K562 (cell line): ENCODE data around the gene GATA2. TPM values are rescaled to one million over a fixed set of nuclear protein-coding genes. Genes with fewer than 3 reads are reported as not detected.
A peak's percentile ranks its signal among the peaks of the same experiment; 100 is the strongest.

Source experiments
- ATF4 ChIP-seq: fragments of 450-650 bp; formaldehyde crosslinking; IDR thresholded peaks from 2 replicates; pipeline ENCODE4 v1.4.0; 2022; ENCODE audit warnings: mild to moderate bottlenecking, moderate library complexity
- BRD4 ChIP-seq: fragments of 200-600 bp; sonication (generic); IDR thresholded peaks from 2 replicates; pipeline ENCODE4 v1.6.1; 2017; ENCODE audit warnings: inconsistent platforms
- CUX1 ChIP-seq: fragments of 200-800 bp; sonication (Bioruptor generic); IDR thresholded peaks from 2 replicates; pipeline ENCODE4 v1.6.1; 2016; ENCODE audit warnings: missing genetic modification characterization, missing compliant biosample characterization
- GATAD2A ChIP-seq: fragments of 450-650 bp; IDR thresholded peaks from 2 replicates; pipeline ENCODE4 v1.6.1; 2017
- MGA ChIP-seq: fragments of 450-650 bp; IDR thresholded peaks from 2 replicates; pipeline ENCODE4 v1.6.1; 2016; ENCODE audit warnings: mild to moderate bottlenecking, moderate library complexity
- NCOA1 ChIP-seq: fragments of 450-650 bp; IDR thresholded peaks from 2 replicates; pipeline ENCODE4 v1.6.1; 2016; ENCODE audit warnings: low read depth
- PKNOX1 ChIP-seq: fragments of 450-650 bp; IDR thresholded peaks from 2 replicates; pipeline ENCODE4 v1.6.1; 2016
- SOX6 ChIP-seq: fragments of 450-650 bp; IDR thresholded peaks from 2 replicates; pipeline ENCODE4 v1.6.1; 2014; ENCODE audit warnings: mild to moderate bottlenecking
- ZNF143 ChIP-seq: sonication (generic); formaldehyde crosslinking; IDR thresholded peaks from 2 replicates; pipeline ENCODE4 v1.9.0; 2022; ENCODE audit warnings: mild to moderate bottlenecking, missing genetic modification reagents
- polyA plus RNA-seq, 8 experiments: library from polyadenylated mRNA; depleted of rRNA in 4 of 8; stranded (reverse) in 5 of 8; unstranded in 3 of 8; fragments of >200 nt; fragmentation: Nextera tagmentation in 2 of 8; fragmentation: Illumina TruSeq in 1 of 8; extraction: Ambion mirVana in 2 of 8; extraction: Trizol in 1 of 8; gene quantifications; 2 replicates each; pipeline versions ENCODE4 v1.2.1 to v1.2.3, GENCODE V29; 2011 to 2014; ENCODE audit warnings: inconsistent platforms in 1 of 8, missing spikeins in 1 of 8
- total RNA-seq, 7 experiments: library from RNA; depleted of rRNA in 6 of 7; stranded (reverse); fragments of >200 nt in 6 of 7; fragmentation: Illumina TruSeq in 2 of 7; extraction: Trizol in 2 of 7; gene quantifications; 2 replicates each; pipeline versions ENCODE4 v1.2.1 to v1.2.3, GENCODE V29; 2011 to 2021; ENCODE audit warnings: low replicate concordance in 1 of 7

Gene GATA2
- total and polyA plus RNA-seq, 9 of the 15 experiments (the other 6 are each of a cell fraction or from before 2014, with no cell fraction given) = 8.5 to 218 (median 50.8) TPM

GRCh38 chr3:128493570-128494366 is 767 bp upstream of the GATA2 start (continued):
- TF ChIP-seq MGA (peak; percentile 29; the same call in 1 of the 2 replicates), NCOA1 (no peak), GATAD2A (no peak), SOX6 (no peak), ZNF143 (no peak), PKNOX1 (no peak), BRD4 (no peak), ATF4 (CRISPR knock-in tag) (no peak), CUX1 (CRISPR knock-in tag) (no peak)
